Right lobe of liver (tissue), 4 donors: ENCODE results near the gene TSPAN14.

ENCODE experiments used
- POLR2A ChIP-seq: fragments of 450-650 bp; IDR thresholded peaks from one replicate; pipeline ENCODE4 v1.6.1; 2017; ENCODE audit warnings: antibody characterized with exemption, mild to moderate bottlenecking
- TF ChIP-seq, protein P1 (sequence below), 4 donors: fragments of 200-600 bp in 3 of 4; fragments of 450-650 bp in 1 of 4; IDR thresholded peaks; one replicate each; pipeline versions ENCODE4 v1.5.1 to v1.8.0; 2016 to 2022; ENCODE audit warnings: antibody characterized with exemption in 4 of 4, mild to moderate bottlenecking in 2 of 4
- donor health status: DM: no; HTN: no; CAD: no.
- donor health status: DM: no; HTN: no; CAD: no.
- donor health status: DM: no; HTN: yes; CAD: no.

DNA sequence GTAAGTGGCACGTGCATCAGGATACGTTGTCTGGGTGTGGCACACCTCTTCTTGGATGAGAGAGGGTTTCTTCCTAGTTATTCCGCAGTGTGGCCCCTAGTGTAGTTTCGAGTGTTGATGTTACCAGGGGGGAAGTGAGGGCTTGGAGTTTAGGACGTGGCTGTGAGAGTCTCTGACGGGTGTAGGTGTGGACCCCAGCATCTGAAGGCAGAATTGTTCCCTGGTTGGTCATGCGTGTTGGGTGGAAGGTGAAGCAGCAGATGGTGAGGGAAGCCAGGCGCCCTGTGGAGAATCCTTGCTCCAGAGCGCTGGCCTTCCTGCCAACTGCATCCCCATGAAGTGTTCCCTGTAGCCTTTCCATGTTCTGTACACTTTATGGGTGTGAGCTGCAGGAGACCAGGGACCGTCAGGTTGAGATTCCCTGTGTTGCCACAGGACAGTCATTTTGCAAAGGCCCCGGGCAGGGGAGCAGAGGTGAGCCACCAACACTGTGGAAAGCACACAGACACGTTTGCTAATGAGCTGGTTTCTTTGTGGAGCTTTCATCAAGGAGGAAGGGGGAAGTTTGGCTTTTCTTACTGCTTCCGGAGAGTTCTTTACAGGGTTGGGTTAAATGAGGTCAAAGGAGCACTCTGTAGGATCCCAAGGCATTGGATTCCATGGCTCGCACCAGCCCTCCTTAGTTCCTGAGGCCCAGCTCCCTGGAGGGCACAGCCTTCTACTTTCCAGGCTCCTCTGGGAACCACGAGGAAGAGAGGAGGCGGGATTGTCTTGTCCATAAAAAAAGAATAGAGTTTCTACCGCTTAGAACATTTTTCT, 32.0 kb downstream of the TSPAN14 start:
- TF ChIP-seq, protein P1, sequence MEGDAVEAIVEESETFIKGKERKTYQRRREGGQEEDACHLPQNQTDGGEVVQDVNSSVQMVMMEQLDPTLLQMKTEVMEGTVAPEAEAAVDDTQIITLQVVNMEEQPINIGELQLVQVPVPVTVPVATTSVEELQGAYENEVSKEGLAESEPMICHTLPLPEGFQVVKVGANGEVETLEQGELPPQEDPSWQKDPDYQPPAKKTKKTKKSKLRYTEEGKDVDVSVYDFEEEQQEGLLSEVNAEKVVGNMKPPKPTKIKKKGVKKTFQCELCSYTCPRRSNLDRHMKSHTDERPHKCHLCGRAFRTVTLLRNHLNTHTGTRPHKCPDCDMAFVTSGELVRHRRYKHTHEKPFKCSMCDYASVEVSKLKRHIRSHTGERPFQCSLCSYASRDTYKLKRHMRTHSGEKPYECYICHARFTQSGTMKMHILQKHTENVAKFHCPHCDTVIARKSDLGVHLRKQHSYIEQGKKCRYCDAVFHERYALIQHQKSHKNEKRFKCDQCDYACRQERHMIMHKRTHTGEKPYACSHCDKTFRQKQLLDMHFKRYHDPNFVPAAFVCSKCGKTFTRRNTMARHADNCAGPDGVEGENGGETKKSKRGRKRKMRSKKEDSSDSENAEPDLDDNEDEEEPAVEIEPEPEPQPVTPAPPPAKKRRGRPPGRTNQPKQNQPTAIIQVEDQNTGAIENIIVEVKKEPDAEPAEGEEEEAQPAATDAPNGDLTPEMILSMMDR (IDR thresholded peaks at IDR 0.05), result no peak
- no peak for TF ChIP-seq POLR2A
